Fibroblast of skin of right quadriceps (primary cell): ENCODE results near the gene NBPF6.
"Not testable (repeated sequence)": the region's sequence is repeated elsewhere in the genome, so short reads cannot be mapped to it uniquely, and the experiment has no call there.

Experiments
- DNase-seq: peaks from one replicate; pipeline ENCODE4 v3.0.0-alpha.2; 2013

The NBPF6 gene

GRCh38 chr1:108450043-108450442, at the start of gene NBPF6:
Gene NBPF6, plus strand, starts transcription at chr1:108450343. Its CDS starts 259 bp downstream, at chr1:108450602.
- not testable (repeated sequence) for DNase-seq

- not testable (repeated sequence) for DNase-seq
Measured at GRCh38 chr1:108411098-108411833, 38.9 kb upstream of the NBPF6 start.

DNA sequence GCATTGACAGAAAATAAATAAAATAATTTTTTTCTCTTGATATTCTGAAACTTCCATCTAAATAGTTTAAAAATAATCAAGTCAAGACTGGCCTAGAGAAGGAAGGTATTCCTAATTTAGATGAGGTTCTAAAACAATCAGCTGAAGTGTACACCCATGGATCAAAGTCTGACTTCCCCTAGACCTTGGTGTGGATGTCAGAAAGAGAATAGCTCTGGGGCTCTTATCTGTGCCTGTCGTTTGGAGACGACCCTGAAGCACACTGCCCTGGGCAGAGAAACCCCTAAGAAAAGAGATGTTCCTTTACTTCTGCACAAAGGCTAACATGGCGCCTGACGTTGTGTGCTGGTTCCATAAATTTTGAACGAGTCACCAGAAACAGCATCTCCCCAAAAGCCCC, 30.0 kb upstream of the NBPF6 start:
- DNase-seq, result not testable (repeated sequence)

GRCh38 chr1:108421061-108421916, 28.9 kb upstream of the NBPF6 start:
- DNase-seq, result not testable (repeated sequence)

DNA sequence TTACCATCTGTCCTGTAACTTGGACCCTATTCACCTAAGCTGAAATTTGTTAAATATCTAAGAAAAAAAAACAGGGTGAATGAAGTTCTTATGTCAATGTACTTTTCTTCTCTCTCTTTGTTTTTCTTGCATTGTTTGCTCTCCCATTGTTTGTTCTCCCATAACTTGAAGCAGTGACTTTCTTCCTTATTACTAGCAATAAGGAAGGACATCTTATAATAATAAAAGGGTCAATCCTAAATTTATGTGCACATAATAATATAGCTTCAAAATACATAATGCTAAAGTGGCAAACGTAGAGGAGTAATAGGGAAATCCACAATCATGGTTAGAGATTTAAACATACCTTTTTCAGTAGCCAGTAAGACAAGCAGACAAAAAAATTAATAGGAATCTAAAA, 23.3 kb upstream of the NBPF6 start:
- DNase-seq, result not testable (repeated sequence)

DNA sequence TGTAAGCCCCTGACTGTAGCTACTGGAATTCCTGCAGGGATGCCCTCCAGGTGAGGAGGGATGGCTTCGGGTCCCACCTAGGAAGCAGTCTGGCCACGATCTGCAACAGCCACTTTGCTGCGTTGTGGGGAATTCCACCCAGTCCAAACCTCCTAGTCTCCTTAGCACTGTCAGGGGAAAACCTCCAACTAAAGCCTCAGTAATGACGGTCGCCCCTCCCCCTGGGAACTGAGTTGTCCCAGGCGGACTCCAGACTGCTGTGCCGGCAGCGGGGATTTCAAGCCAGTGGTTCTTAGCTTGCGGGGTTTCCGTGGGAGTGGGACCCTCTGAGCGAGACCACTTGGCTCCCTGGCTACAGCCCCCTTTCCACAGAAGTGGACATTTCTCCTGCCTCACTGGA, 18.1 kb upstream of the NBPF6 start:
- DNase-seq, result not testable (repeated sequence)

- not testable (repeated sequence) for DNase-seq
Measured at GRCh38 chr1:108433404-108433803, 16.7 kb upstream of the NBPF6 start.

- DNase-seq, result not testable (repeated sequence)
Measured at GRCh38 chr1:108438536-108438935, 11.6 kb upstream of the NBPF6 start.

- DNase-seq, result not testable (repeated sequence)
Measured at GRCh38 chr1:108454521-108454920, 4.4 kb downstream of the NBPF6 start.

GRCh38 chr1:108458661-108459060, 8.5 kb downstream of the NBPF6 start:
- not testable (repeated sequence) for DNase-seq

- not testable (repeated sequence) for DNase-seq
Measured at GRCh38 chr1:108461758-108462157, 11.6 kb downstream of the NBPF6 start.

DNA sequence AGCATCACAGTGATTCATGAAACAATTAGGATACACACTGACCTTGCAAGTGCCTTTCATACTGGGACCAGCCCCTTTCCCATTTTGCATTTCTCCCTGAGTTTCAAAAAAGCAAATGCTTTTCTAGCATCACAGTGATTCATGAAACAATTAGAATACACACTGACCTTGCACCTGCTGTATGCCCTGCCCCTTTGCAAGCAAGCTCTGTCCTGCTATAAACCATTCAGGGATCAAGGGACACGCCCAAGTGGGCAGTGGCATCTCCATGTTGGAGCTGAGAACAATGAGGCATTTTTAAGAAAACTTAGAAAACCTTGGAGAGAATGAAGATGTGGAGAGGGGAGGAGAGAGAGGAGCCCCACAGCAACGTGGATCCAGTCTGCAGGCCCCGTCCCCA, 13.8 kb downstream of the NBPF6 start:
- not testable (repeated sequence) for DNase-seq

DNA sequence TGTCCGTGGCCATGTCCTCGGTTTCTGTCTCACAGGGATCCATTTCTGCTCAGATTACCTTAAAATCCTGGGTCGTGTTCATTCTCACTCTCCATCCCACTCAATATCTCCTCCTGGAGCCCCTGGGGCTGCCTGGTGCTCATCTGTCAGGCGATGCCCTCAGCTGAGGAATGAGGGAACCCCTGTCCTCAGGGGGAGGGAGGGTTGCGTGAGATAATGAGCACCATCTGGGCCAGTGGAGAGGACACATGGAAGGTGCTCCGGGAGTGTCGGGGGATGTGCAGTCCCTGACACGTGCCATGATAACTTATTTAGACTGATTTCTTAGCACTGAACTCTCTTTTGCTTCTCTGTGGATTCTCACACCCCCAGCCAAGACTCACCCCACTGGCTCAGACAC, 16.0 kb downstream of the NBPF6 start:
- not testable (repeated sequence) for DNase-seq

DNA sequence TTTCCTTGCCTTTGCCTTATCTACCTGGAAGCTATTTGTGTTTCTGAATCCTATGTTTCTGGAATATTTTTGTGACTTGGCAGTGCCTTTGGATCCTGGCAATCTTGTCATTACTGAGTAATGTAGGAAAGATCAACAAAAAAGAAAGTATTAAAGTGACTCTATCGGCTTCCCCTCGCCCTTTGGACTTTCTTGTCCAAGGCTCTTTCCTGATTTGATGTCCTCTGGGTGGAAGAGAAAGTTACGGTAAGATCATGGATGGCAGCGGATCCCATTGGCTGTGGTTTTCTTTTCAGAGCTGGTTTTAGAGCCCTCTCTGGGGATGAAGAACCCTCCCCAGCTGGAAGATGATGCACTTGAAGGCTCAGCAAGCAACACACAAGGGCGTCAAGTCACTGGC, 17.0 kb downstream of the NBPF6 start:
- not testable (repeated sequence) for DNase-seq

DNA sequence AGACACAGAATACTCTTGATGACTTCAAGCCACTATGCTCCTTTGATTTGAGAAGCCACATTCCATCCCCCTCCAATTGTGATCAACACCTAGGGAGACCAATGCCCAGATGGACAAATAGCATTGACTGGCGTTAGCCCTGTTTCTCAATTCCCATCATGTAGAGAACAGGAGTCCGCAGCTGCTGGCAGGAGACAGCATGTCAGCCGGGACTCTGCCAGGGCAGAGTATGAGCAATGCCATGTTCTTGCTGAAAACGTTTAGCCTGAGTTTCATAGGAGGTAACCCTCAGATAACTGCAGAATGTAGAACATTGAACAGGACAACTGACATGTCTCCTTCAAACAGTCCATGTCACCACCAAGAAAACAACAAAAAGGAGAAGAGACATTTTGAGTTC, 20.6 kb downstream of the NBPF6 start:
- DNase-seq, result not testable (repeated sequence)

GRCh38 chr1:108474516-108474915, 24.4 kb downstream of the NBPF6 start:
- DNase-seq, result not testable (repeated sequence)

DNA sequence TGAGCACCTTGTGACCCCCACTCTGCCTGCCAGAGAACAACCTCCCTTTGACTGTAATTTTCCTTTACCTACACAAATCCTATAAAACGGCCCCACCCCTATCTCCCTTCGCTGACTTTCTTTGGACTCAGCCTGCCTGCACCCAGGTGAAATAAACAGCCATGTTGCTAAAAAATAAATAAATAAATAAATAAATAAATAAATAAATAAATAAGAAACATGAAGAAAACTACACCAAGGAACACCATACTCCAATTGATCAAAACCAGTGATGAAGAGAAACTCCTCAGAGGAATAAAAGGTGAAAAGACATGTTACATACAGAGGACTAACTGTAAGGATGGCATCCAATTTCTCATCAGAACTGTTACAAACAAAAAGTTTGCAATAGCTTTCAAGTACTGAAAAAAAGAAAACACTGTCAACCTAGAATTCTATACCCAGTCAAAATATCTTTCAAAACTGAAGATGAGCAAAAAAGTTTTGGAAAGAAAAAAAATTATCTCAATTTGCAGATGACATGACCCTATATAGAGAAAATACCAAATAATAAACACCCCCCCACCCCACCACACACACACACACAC, 28.4 kb downstream of the NBPF6 start:
- DNase-seq, result no peak

DNA sequence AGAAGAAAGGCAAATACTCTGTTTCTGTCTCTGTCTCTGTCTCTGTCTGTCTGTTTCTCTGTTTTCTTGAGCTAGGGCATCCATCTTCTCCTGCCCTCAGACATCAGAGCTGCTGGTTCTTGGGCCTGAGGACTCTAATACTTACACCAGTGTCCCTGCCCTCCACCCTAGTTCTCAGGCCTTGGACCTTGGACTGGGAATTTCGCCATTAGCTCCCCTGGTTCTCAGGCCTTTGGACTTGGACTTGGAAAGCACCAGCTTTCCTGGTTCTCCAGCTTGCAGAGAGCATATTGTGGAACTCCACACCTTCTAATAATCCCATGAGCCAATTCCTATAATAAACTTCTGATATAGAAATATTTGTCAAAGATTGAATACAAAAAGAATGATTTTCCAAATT, 32.6 kb downstream of the NBPF6 start:
- no peak for DNase-seq

GRCh38 chr1:108485990-108486389, 35.8 kb downstream of the NBPF6 start:
- DNase-seq, result not testable (repeated sequence)

DNA sequence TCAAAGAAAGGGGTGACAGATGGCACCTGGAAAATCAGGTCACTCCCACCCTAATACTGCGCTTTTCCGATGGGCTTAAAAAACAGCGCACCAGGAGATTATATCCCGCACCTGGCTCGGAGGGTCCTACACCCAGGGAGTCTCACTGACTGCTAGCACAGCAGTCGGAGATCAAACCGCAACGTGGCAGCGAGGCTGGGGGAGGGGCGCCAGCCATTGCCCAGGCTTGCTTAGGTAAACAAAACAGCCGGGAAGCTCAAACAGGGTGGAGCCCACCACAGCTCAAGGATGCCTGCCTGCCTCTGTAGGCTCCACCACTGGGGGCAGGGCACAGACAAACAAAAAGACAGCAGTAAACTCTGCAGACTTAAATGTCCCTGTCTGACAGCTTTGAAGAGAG, 36.6 kb downstream of the NBPF6 start:
- DNase-seq, result not testable (repeated sequence)

GRCh38 chr1:108495008-108495407, 44.9 kb downstream of the NBPF6 start:
- not testable (repeated sequence) for DNase-seq

DNA sequence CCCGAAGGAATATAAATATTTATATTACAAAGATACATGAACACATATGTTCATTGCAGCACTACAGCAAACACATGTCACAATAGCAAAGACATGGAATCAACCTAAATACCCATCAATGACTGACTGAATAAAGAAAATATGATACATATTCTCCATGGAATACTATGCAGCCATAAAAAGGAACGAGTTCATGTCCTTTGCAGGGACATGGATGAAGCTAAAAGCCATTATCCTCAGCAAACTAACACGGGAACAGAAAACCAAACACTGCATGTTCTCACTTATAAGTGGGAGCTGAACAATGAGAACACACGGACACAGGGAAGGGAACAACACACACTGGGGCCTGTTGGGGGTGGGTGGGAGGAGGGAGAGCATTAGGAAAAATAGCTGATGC, 46.7 kb downstream of the NBPF6 start:
- not testable (repeated sequence) for DNase-seq

- DNase-seq, result no peak
Measured at GRCh38 chr1:108502138-108502537, 52.0 kb downstream of the NBPF6 start.
